GM10266 (cell line): ENCODE measurements around the gene MUC5B.
"Not testable (repeated sequence)": the region's sequence is repeated elsewhere in the genome, so short reads cannot be mapped to it uniquely, and the experiment has no call there.

Source experiments
- DNase-seq: peaks from one replicate; pipeline ENCODE4 v3.0.0; 2012; ENCODE audit errors: extremely low spot score
- TF ChIP-seq, protein P1 (sequence below): IDR thresholded peaks from 2 replicates; pipeline ENCODE4 v1.5.1; 2012; ENCODE audit warnings: mild to moderate bottlenecking, low read depth; ENCODE audit not compliant: control insufficient read depth, insufficient read depth; ENCODE audit errors: missing control alignments

The MUC5B gene, protein sequence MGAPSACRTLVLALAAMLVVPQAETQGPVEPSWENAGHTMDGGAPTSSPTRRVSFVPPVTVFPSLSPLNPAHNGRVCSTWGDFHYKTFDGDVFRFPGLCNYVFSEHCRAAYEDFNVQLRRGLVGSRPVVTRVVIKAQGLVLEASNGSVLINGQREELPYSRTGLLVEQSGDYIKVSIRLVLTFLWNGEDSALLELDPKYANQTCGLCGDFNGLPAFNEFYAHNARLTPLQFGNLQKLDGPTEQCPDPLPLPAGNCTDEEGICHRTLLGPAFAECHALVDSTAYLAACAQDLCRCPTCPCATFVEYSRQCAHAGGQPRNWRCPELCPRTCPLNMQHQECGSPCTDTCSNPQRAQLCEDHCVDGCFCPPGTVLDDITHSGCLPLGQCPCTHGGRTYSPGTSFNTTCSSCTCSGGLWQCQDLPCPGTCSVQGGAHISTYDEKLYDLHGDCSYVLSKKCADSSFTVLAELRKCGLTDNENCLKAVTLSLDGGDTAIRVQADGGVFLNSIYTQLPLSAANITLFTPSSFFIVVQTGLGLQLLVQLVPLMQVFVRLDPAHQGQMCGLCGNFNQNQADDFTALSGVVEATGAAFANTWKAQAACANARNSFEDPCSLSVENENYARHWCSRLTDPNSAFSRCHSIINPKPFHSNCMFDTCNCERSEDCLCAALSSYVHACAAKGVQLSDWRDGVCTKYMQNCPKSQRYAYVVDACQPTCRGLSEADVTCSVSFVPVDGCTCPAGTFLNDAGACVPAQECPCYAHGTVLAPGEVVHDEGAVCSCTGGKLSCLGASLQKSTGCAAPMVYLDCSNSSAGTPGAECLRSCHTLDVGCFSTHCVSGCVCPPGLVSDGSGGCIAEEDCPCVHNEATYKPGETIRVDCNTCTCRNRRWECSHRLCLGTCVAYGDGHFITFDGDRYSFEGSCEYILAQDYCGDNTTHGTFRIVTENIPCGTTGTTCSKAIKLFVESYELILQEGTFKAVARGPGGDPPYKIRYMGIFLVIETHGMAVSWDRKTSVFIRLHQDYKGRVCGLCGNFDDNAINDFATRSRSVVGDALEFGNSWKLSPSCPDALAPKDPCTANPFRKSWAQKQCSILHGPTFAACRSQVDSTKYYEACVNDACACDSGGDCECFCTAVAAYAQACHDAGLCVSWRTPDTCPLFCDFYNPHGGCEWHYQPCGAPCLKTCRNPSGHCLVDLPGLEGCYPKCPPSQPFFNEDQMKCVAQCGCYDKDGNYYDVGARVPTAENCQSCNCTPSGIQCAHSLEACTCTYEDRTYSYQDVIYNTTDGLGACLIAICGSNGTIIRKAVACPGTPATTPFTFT (N-terminal part only)

GRCh38 chr11:1222491-1223345 is at the start of gene MUC5B:
TSS of gene MUC5B (plus strand) at chr11:1223066. CDS start at chr11:1223124, 58 bp downstream.
- TF ChIP-seq, protein P1, sequence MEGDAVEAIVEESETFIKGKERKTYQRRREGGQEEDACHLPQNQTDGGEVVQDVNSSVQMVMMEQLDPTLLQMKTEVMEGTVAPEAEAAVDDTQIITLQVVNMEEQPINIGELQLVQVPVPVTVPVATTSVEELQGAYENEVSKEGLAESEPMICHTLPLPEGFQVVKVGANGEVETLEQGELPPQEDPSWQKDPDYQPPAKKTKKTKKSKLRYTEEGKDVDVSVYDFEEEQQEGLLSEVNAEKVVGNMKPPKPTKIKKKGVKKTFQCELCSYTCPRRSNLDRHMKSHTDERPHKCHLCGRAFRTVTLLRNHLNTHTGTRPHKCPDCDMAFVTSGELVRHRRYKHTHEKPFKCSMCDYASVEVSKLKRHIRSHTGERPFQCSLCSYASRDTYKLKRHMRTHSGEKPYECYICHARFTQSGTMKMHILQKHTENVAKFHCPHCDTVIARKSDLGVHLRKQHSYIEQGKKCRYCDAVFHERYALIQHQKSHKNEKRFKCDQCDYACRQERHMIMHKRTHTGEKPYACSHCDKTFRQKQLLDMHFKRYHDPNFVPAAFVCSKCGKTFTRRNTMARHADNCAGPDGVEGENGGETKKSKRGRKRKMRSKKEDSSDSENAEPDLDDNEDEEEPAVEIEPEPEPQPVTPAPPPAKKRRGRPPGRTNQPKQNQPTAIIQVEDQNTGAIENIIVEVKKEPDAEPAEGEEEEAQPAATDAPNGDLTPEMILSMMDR = no peak
- no peak for DNase-seq

- DNase-seq = not testable (repeated sequence)
Observed at GRCh38 chr11:1173396-1173795, 49.5 kb upstream of the MUC5B start.

DNA sequence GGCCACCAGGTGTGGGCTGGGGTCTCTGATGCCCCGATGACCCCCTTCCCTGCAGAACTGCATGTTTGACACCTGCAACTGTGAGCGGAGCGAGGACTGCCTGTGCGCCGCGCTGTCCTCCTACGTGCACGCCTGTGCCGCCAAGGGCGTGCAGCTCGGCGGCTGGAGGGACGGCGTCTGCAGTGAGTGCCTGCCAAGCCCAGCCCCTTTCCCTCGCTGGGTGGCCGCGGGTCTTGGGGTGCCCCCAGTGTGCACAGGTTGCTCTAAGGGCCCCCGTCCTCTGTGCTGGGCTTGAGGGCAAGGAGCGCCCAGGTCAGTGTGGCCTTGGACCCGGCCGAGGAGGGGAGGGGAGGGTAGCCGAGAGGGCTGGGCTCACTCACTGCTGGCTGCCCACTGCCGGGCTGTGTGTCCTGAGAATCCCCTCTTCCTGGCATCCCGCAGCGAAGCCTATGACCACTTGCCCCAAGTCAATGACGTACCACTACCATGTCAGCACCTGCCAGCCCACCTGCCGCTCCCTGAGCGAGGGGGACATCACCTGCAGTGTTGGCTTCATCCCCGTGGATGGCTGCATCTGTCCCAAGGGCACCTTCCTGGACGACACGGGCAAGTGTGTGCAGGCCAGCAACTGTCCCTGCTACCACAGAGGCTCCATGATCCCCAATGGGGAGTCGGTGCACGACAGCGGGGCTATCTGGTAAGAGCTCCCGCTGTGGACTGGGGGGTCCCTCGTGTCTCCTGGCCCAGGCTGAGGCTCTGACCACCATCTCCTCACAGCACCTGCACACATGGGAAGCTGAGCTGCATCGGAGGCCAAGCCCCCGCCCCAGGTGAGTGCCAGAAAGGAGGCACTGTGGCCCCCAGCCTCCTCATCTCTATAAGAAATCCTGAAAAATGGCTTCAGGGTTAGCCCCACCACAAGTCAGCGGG is 48.2 kb upstream of the MUC5B start:
- TF ChIP-seq, protein P1 = no peak

DNA sequence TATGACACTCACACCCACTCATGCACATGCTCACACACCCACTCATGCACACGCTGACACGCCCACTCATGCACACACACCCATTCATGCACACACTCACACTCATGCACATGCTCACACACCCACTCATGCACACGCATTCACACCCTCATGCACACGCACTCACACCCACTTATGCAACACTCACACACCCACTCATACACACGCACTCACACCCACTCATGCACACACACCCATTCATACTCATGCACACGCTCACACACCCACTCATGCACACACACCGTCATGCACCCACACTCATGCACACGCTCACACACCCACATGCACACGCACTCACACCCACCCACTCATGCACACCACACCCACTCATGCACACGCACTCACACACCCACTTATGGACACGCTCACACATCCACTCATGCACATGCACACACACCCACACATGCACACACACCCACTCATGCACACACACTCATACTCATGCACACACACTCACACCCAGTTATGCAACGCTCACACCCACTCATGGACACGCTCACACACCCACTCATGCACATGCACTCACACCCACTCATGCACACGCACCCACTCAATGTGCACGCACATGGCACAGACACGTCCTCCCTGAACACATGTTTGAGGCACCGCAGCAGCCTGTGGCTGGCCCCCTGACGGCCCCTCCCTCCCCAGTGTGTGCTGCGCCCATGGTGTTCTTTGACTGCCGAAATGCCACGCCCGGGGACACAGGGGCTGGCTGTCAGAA is 47.2 kb upstream of the MUC5B start:
- no peak for DNase-seq

More for the DNA sequence above, 48.2 kb upstream of the MUC5B start:
- DNase-seq = no peak

GRCh38 chr11:1176224-1177019 is 46.4 kb upstream of the MUC5B start:
- TF ChIP-seq, protein P1 = no peak
- DNase-seq = no peak

More for the DNA sequence above, 47.2 kb upstream of the MUC5B start:
- TF ChIP-seq, protein P1 = no peak
